Measurements from ENCODE around the gene INF2. TPM values are rescaled to one million over a fixed set of nuclear protein-coding genes. Genes with fewer than 3 reads are reported as not detected.

Gene INF2
- total and polyA plus RNA-seq, 2 experiments from 2014 or later: 23.0 to 53.3 TPM

GRCh38 chr14:104730487-104730886 lies 41.1 kb downstream of the INF2 start:
- Histone ChIP-seq H3K27ac (no peak overlapping the region), H3K27me3 (replicated peaks; ENCODE audit: insufficient read depth) (no peaks in the 10 kb centered on the region), H3K4me2 (ENCODE audit: unreplicated experiment) (no peak overlapping the region), H3K9me2 (ENCODE audit: insufficient read depth) (no peaks in the 10 kb centered on the region), H3K79me2 (ENCODE audit: insufficient read depth) (no peaks in the 10 kb centered on the region), H3K9ac (no peak overlapping the region), H3K9me3 (ENCODE audit: low read depth) (no peaks in the 10 kb centered on the region), H3F3A (ENCODE audit: insufficient read depth) (no peaks in the 10 kb centered on the region; the same call in 1 of the 2 replicates), H3K4me1 (ENCODE audit: insufficient read depth) (no peaks in the 10 kb centered on the region), H3K4me3 (no peak overlapping the region), H4K20me1 (ENCODE audit: insufficient read depth) (no peaks in the 10 kb centered on the region), H2AFZ (no peak overlapping the region), H3K36me3 (ENCODE audit: low read depth) (no peaks in the 10 kb centered on the region)
- in situ Hi-C loops (cut with MboI): no loop called here
- WGBS, 2 experiments (ENCODE audit: low coverage in 1 of 2, low lambda C conversion rate in 2 of 2, missing lambda C conversion rate in 2 of 2): 86 to 91% methylated on average over 5 of the region's 5 CpGs
- TF ChIP-seq EZH2 (IDR thresholded peaks at IDR 0.05; ENCODE audit: insufficient read depth, poor library complexity, severe bottlenecking) (no peak), EZH2phosphoT487 (IDR thresholded peaks at IDR 0.05; ENCODE audit: insufficient read depth, low read depth) (no peak)
- no peak for DNase-seq

DNA sequence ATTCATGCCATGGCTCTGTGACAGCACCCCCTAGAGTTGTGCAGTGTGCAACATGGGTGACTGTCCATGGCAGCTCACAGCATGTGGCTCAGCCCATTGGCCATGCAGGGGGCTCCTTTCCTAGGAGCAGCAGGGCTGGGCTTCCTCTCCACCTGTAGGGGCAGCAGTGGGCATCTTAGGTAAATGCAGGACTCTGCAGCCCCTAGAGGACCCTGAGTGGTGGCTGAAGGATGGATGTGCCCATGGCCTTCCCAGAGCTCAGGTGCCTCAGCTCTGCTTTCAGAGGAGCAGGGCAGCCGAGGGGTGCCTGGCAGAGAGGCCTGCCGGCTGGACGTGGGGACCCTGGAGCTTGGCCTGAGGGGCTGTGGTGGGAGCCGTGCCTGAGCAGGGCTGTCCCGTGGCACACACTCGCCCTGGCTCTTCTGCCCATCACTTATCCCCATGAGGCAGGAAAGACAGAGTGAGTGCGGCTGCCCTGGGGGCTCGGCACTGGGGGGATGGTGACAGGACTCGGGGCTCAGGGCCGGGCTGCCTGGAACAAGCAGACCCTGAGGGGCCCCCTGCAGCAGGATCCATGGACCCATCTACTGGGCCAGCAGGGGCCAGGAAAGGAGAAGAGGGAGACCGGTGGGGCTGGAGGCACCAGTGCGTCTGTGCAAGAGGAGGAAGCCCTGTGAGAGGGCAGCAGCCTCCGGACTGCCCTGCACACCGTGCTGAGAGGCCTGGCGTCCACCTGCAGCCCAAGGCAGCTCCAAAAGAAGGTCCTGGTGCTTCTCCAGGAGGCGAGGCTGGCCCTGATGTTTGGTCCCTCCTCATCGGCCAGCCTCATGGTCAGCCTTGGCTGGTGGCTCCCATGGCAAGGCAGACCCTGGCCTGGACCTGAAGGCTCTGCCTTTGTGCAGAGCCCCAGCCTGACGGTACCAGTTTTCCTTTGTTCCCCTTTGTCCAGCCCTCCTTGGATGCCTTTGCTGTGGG lies 42.2 kb downstream of the INF2 start:
- no peak for TF ChIP-seq EZH2phosphoT487 (IDR thresholded peaks at IDR 0.05; ENCODE audit: insufficient read depth, low read depth)
- TF ChIP-seq EZH2 (IDR thresholded peaks at IDR 0.05; ENCODE audit: insufficient read depth, poor library complexity, severe bottlenecking): no peak
- no peak overlapping the region for H3K27ac ChIP-seq
- peaks cover 9% of the 10 kb centered on the region for H3K4me1 ChIP-seq (ENCODE audit: insufficient read depth)
- H3F3A ChIP-seq (ENCODE audit: insufficient read depth): no peaks in the 10 kb centered on the region; the same call in 1 of the 2 replicates
- in situ Hi-C loops (cut with MboI): no loop called here
- H4K20me1 ChIP-seq (ENCODE audit: insufficient read depth): no peaks in the 10 kb centered on the region
- H3K4me3 ChIP-seq: no peak overlapping the region
- H3K9me3 ChIP-seq (ENCODE audit: low read depth): no peaks in the 10 kb centered on the region
- peak; percentile 49 for DNase-seq
- no peaks in the 10 kb centered on the region for H3K27me3 ChIP-seq (replicated peaks; ENCODE audit: insufficient read depth)
- H3K36me3 ChIP-seq (ENCODE audit: low read depth): no peaks in the 10 kb centered on the region
- no peak overlapping the region for H3K9ac ChIP-seq
- no peaks in the 10 kb centered on the region for H3K9me2 ChIP-seq (ENCODE audit: insufficient read depth)
- H3K79me2 ChIP-seq (ENCODE audit: insufficient read depth): no peaks in the 10 kb centered on the region
- WGBS, 2 experiments (ENCODE audit: low coverage in 1 of 2, low lambda C conversion rate in 2 of 2, missing lambda C conversion rate in 2 of 2): 85 to 87% methylated on average over 16 to 18 of the region's 18 CpGs
- no peak overlapping the region for H2AFZ ChIP-seq
- H3K4me2 ChIP-seq (ENCODE audit: unreplicated experiment): no peak overlapping the region

- Histone ChIP-seq H3K4me3 (no peak overlapping the region), H3F3A (ENCODE audit: insufficient read depth) (no peaks in the 10 kb centered on the region; the same call in 1 of the 2 replicates), H3K9ac (no peak overlapping the region), H3K79me2 (ENCODE audit: insufficient read depth) (no peaks in the 10 kb centered on the region), H3K27me3 (replicated peaks; ENCODE audit: insufficient read depth) (no peaks in the 10 kb centered on the region), H4K20me1 (ENCODE audit: insufficient read depth) (no peaks in the 10 kb centered on the region), H3K9me3 (ENCODE audit: low read depth) (no peaks in the 10 kb centered on the region), H3K4me2 (ENCODE audit: unreplicated experiment) (no peak overlapping the region), H2AFZ (no peak overlapping the region), H3K27ac (no peak overlapping the region), H3K4me1 (ENCODE audit: insufficient read depth) (peaks cover 9% of the 10 kb centered on the region), H3K36me3 (ENCODE audit: low read depth) (no peaks in the 10 kb centered on the region), H3K9me2 (ENCODE audit: insufficient read depth) (no peaks in the 10 kb centered on the region)
- in situ Hi-C loops (cut with MboI): no loop called here
- TF ChIP-seq EZH2phosphoT487 (IDR thresholded peaks at IDR 0.05; ENCODE audit: insufficient read depth, low read depth): no peak
- no peak for TF ChIP-seq EZH2 (IDR thresholded peaks at IDR 0.05; ENCODE audit: insufficient read depth, poor library complexity, severe bottlenecking)
- no peak for DNase-seq
- WGBS, 2 experiments (ENCODE audit: low coverage in 1 of 2, low lambda C conversion rate in 2 of 2, missing lambda C conversion rate in 2 of 2): 81 to 85% methylated on average over 12 to 14 of the region's 14 CpGs
These were observed 43.0 kb downstream of the INF2 start for GRCh38 chr14:104732355-104732804.

- Histone ChIP-seq H3F3A (ENCODE audit: insufficient read depth) (no peaks in the 10 kb centered on the region; the same call in 1 of the 2 replicates), H3K79me2 (ENCODE audit: insufficient read depth) (no peaks in the 10 kb centered on the region), H3K4me1 (ENCODE audit: insufficient read depth) (peaks cover 9% of the 10 kb centered on the region), H3K27ac (no peak overlapping the region), H3K9me3 (ENCODE audit: low read depth) (no peaks in the 10 kb centered on the region), H4K20me1 (ENCODE audit: insufficient read depth) (no peaks in the 10 kb centered on the region), H3K9me2 (ENCODE audit: insufficient read depth) (no peaks in the 10 kb centered on the region), H3K4me3 (no peak overlapping the region), H3K27me3 (replicated peaks; ENCODE audit: insufficient read depth) (no peaks in the 10 kb centered on the region), H3K4me2 (ENCODE audit: unreplicated experiment) (no peak overlapping the region), H3K9ac (no peak overlapping the region), H2AFZ (no peak overlapping the region), H3K36me3 (ENCODE audit: low read depth) (no peaks in the 10 kb centered on the region)
- WGBS, 2 experiments (ENCODE audit: low coverage in 1 of 2, low lambda C conversion rate in 2 of 2, missing lambda C conversion rate in 2 of 2): 91 to 94% methylated on average over 12 to 23 of the region's 23 CpGs
- no peak for TF ChIP-seq EZH2 (IDR thresholded peaks at IDR 0.05; ENCODE audit: insufficient read depth, poor library complexity, severe bottlenecking)
- TF ChIP-seq EZH2phosphoT487 (IDR thresholded peaks at IDR 0.05; ENCODE audit: insufficient read depth, low read depth): no peak
- no peak for DNase-seq
- in situ Hi-C loops (cut with MboI): no loop called here
These were observed 43.7 kb downstream of the INF2 start for GRCh38 chr14:104732931-104733681.

Data from GM23248 (cell line).